OCI-LY7 (cell line): ENCODE results near the gene FNDC1. TPM values are rescaled to one million over a fixed set of nuclear protein-coding genes. Genes with fewer than 3 reads are reported as not detected.

Experiments used
- BruUV-seq: library from RNA; stranded (reverse); fragments of 400-500 nt; replicated peaks from 2 replicates; lab custom pipeline; 2021; lab: Mats Ljungman, UMichigan
- CTCF ChIA-PET: fragments of 300-600 bp; sonication (Branson Sonifier 250); formaldehyde crosslinking; loops from one replicate; lab custom pipeline; 2022; ENCODE audit warnings: antibody characterized with exemption; ENCODE audit not compliant: unreplicated experiment; lab: Charles Lee
- POLR2A ChIA-PET: fragments of 300-600 bp; sonication (Branson Sonifier 250); formaldehyde crosslinking; loops from one replicate; lab custom pipeline; 2022; ENCODE audit warnings: antibody characterized with exemption; lab: Charles Lee
- DNase-seq: peaks from one replicate; pipeline ENCODE4 v3.0.0-alpha.2; 2015; ENCODE audit warnings: low spot score
- H2AFZ ChIP-seq: fragments of 200-600 bp; sonication (generic), shearing (Covaris generic); 2 replicates; pipeline ENCODE4 v1.6.1; 2014; ENCODE audit warnings: mild to moderate bottlenecking, antibody characterized with exemption, low read length, moderate library complexity
- H3K27ac ChIP-seq: fragments of 200-600 bp; sonication (generic); 2 replicates; pipeline ENCODE4 v1.5.1; 2014; ENCODE audit warnings: mixed run types, low read depth, mild to moderate bottlenecking, moderate library complexity, low read length, inconsistent platforms; ENCODE audit not compliant: poor library complexity, severe bottlenecking
- H3K36me3 ChIP-seq: fragments of 200-600 bp; sonication (generic); 2 replicates; pipeline ENCODE4 v1.6.1; 2014; ENCODE audit warnings: mild to moderate bottlenecking, antibody characterized with exemption, low read length, moderate library complexity, mixed read lengths; ENCODE audit not compliant: insufficient read depth
- H3K4me1 ChIP-seq: fragments of 200-600 bp; sonication (generic); 2 replicates; pipeline ENCODE4 v1.5.1; 2014; ENCODE audit warnings: mild to moderate bottlenecking, low read length; ENCODE audit not compliant: insufficient read depth, poor library complexity, severe bottlenecking
- H3K4me2 ChIP-seq: fragments of 200-600 bp; sonication (generic); 2 replicates; pipeline ENCODE4 v1.6.1; 2014; ENCODE audit warnings: mild to moderate bottlenecking, low read length
- H3K4me3 ChIP-seq: fragments of 200-600 bp; sonication (generic); 2 replicates; pipeline ENCODE4 v1.5.1; 2014; ENCODE audit warnings: mild to moderate bottlenecking, low read depth, low read length; ENCODE audit not compliant: poor library complexity, severe bottlenecking
- H3K79me2 ChIP-seq: fragments of 200-600 bp; sonication (generic); 2 replicates; pipeline ENCODE4 v1.6.1; 2016; ENCODE audit warnings: low read depth, mild to moderate bottlenecking, low read length, moderate library complexity, mixed read lengths; ENCODE audit not compliant: insufficient read depth
- H3K9me2 ChIP-seq: fragments of 200-600 bp; sonication (generic); 2 replicates; pipeline ENCODE4 v1.6.1; 2016; ENCODE audit warnings: mild to moderate bottlenecking, low read length, mixed read lengths; ENCODE audit not compliant: insufficient read depth
- H3K9me3 ChIP-seq: fragments of 200-600 bp; sonication (generic); 2 replicates; pipeline ENCODE4 v1.6.1; 2014; ENCODE audit warnings: mild to moderate bottlenecking, mixed run types, low read length, mixed read lengths
- H4K20me1 ChIP-seq: fragments of 200-600 bp; sonication (generic); 2 replicates; pipeline ENCODE4 v1.6.1; 2014; ENCODE audit warnings: mild to moderate bottlenecking, antibody characterized with exemption, low read length, moderate library complexity, mixed read lengths; ENCODE audit not compliant: insufficient read depth
- EZH2phosphoT487 ChIP-seq: fragments of 200-600 bp; sonication (generic); IDR thresholded peaks from 2 replicates; pipeline ENCODE4 v1.6.1; 2018; ENCODE audit warnings: low read depth, borderline replicate concordance, mild to moderate bottlenecking, mixed run types, antibody characterized with exemption, low read length, moderate library complexity, mixed read lengths
- intact Hi-C: fragments of 100-400 bp; cut with micrococcal nuclease; formaldehyde crosslinking; loops from one replicate; pipeline ENCODE4 v1.10.0; 2022; ENCODE audit not compliant: unreplicated experiment
- total RNA-seq, 2 experiments: library from RNA; depleted of rRNA in 1 of 2; stranded (reverse); fragments of >200 nt in 1 of 2; shearing (Covaris generic) in 1 of 2; gene quantifications; 2 replicates each; pipeline ENCODE4 v1.2.3, GENCODE V29; 2014 to 2022
- TF ChIP-seq, protein P1 (sequence below): fragments of 200-600 bp; sonication (generic); conservative IDR thresholded peaks from 2 replicates; pipeline ENCODE4 v1.5.1; 2014; ENCODE audit warnings: mild to moderate bottlenecking, antibody characterized with exemption, low read length, moderate library complexity, mixed read lengths

The FNDC1 gene
- total RNA-seq, 2 experiments from 2014 or later = 0.16 to 19.9 TPM

DNA sequence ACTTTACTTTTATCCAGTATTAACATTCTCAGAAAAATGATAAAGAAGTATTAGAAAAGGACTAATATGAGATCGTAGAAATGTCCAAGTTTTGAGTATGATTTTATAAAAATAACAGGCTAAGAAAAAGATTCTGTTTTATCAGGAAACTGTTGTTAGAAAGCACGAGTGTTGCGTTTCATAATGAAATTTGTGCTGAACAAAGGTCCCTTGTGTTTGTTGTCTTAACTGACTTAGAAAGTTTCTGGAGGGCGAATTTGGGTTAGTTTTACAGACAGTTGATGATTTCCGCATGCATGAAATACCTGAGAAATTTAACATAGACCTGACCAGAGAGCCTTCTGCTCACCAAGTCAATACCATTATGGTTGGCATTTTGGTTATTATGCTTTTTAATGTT lies 136.0 kb downstream of the FNDC1 start:
- Histone ChIP-seq H3K9me2 (no peaks in the 10 kb centered on the region), H3K4me3 (no peak overlapping the region), H2AFZ (no peak overlapping the region), H4K20me1 (no peaks in the 10 kb centered on the region), H3K4me1 (no peaks in the 10 kb centered on the region), H3K36me3 (no peaks in the 10 kb centered on the region), H3K27ac (no peak overlapping the region), H3K79me2 (no peaks in the 10 kb centered on the region), H3K9me3 (no peaks in the 10 kb centered on the region), H3K4me2 (no peak overlapping the region)
- BruUV-seq = no TSS peak
- no peak for DNase-seq
- intact Hi-C loops = no loop called here
- ChIA-PET CTCF (no interaction called here), POLR2A (interaction anchor here (0.6 kb wide), 1 partner anchor 14 kb away, joined by 3 read pairs; no protein-coding TSS in a partner anchor)
- no peak for TF ChIP-seq EZH2phosphoT487
- TF ChIP-seq, protein P1, sequence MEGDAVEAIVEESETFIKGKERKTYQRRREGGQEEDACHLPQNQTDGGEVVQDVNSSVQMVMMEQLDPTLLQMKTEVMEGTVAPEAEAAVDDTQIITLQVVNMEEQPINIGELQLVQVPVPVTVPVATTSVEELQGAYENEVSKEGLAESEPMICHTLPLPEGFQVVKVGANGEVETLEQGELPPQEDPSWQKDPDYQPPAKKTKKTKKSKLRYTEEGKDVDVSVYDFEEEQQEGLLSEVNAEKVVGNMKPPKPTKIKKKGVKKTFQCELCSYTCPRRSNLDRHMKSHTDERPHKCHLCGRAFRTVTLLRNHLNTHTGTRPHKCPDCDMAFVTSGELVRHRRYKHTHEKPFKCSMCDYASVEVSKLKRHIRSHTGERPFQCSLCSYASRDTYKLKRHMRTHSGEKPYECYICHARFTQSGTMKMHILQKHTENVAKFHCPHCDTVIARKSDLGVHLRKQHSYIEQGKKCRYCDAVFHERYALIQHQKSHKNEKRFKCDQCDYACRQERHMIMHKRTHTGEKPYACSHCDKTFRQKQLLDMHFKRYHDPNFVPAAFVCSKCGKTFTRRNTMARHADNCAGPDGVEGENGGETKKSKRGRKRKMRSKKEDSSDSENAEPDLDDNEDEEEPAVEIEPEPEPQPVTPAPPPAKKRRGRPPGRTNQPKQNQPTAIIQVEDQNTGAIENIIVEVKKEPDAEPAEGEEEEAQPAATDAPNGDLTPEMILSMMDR = no peak

DNA sequence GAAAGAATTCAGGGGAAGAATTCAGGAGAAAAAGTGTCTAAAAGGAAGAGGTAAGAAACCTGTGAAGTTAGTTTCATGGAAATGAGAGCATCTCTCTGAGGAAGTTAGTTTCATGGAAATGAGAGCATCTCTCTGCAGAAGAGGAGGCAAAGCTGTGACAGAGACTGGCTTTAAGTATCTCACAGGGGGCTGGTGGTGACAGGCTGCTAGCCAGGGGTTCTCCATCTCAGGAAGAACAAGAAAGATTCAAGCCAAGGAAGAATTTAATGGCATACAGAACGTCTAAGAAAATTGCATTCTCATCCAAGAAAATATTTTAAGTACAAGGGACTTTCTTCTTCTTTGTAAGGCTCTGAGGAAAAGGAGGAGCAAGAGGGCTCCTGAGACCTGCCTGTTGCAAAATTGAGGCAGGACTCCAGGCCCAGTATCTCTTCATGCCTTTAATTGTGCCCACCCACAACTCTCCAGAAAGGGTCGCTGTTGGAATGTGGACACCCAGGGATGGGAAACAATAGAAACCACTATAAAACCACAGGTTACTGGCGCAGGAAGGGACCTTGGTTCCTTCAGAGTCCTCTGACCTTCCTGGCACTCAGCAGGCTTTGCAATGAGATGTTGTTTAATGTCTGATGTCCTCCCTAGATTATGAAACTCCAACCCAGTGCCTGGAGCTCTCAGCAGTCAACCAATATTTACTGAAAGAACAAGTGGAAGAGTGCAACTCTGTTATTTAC lies 136.8 kb downstream of the FNDC1 start:
- DNase-seq = peak; percentile 15
- Histone ChIP-seq H3K79me2 (no peaks in the 10 kb centered on the region), H3K4me2 (no peak overlapping the region), H2AFZ (no peak overlapping the region), H3K36me3 (no peaks in the 10 kb centered on the region), H3K9me2 (no peaks in the 10 kb centered on the region), H3K4me3 (no peak overlapping the region), H3K27ac (no peak overlapping the region), H4K20me1 (no peaks in the 10 kb centered on the region), H3K4me1 (no peaks in the 10 kb centered on the region), H3K9me3 (no peaks in the 10 kb centered on the region)
- intact Hi-C loops = no loop called here
- ChIA-PET CTCF (no interaction called here), POLR2A (no interaction called here)
- TF ChIP-seq EZH2phosphoT487 = no peak
- TF ChIP-seq, protein P1 = 0 out of 2 replicates have a peak, but pooled peaks have one; percentile 26
- no TSS peak for BruUV-seq

DNA sequence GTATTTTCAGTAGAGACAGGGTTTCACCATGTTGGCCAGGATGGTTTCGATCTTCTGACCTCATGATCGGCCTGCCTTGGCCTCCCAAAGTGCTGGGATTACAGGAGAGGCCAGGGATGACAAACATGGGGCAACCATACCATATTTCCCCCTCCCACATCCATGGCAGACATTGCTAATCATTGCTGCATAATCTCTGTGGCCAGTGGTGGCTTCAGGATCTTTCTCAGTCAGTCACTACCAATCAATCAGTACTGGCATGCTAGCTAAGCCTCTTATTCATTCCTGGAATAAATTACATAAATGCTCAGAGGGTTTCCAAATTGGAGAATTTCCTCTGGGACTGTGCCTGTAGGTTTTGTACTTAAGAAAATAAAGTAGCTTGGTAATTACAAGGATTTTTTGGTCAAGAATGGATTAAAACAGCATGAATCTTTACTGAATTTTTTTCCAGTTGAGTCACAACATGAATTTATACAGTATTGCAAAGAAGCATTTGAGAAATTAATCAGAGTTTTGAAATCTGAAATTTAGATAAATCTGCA lies 138.1 kb downstream of the FNDC1 start:
- ChIA-PET CTCF (no interaction called here), POLR2A (no interaction called here)
- TF ChIP-seq, protein P1 = no peak
- no peak for TF ChIP-seq EZH2phosphoT487
- H4K20me1 ChIP-seq = no peaks in the 10 kb centered on the region
- BruUV-seq = no TSS peak
- no peak for DNase-seq
- H3K79me2 ChIP-seq = no peaks in the 10 kb centered on the region
- no peak overlapping the region for H2AFZ ChIP-seq
- intact Hi-C loops = no loop called here
- H3K9me3 ChIP-seq = no peaks in the 10 kb centered on the region
- no peaks in the 10 kb centered on the region for H3K36me3 ChIP-seq
- H3K4me1 ChIP-seq = no peaks in the 10 kb centered on the region
- no peak overlapping the region for H3K4me2 ChIP-seq
- H3K27ac ChIP-seq = no peak overlapping the region
- no peak overlapping the region for H3K4me3 ChIP-seq
- H3K9me2 ChIP-seq = no peaks in the 10 kb centered on the region
